GM19452 (cell line): ENCODE results near the gene TSPAN18.
A peak's percentile ranks its signal among the peaks of the same experiment; 100 is the strongest.

Source experiments
- ATAC-seq: cut with Tn5 transposase; IDR thresholded peaks from one replicate; pipeline ENCODE4 v1.9.1; 2021; ENCODE audit not compliant: unreplicated experiment

The TSPAN18 gene

DNA sequence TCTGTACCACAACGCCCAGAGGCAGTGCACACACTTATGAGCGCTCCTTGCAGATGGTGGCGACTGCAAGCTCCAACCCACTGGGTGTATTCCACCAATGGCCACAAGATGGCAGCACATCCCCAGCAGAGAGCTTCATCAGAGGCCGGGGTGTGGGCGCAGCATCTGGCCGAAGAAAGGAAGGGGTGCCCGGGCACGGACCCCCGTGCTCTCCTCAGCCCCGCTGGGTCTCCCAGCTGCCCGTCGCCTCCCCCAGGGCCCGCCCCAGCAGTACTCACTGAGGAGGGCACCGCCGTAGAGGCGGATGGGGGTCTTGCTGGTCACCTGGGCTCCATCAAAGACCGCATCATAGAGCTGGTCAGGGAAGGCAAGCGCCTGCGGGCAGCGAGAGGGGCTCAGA is 209.8 kb downstream of the TSPAN18 start:
- no peak for ATAC-seq

DNA sequence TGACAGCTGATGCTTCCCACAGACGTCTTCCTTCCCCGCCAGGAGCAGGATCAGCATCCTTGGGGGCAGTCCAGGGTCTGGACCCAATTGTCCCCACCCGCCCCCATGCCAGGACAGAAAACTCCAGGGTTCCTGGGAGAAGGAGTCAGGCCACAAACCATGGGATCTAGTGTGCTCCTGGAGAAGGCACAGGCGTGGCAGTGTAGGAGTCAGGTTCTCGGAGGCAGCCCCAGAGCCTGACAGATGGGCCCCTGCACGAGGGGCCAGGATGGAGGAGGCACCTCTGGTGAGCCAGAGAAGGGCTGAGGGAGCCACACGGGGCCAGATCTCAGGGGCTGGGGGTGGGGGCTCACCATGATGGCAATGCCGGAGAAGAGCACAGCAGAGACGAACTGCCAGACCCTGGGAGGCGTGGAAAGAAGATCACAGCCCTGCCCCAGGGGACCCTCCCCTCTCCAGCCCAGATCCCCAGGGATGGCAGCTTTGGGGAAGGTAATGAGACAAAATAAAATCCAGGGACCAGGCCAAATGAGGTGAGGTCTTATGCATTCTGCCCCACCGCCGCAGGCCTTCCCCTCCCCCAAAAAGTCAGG is 210.3 kb downstream of the TSPAN18 start:
- no peak for ATAC-seq

DNA sequence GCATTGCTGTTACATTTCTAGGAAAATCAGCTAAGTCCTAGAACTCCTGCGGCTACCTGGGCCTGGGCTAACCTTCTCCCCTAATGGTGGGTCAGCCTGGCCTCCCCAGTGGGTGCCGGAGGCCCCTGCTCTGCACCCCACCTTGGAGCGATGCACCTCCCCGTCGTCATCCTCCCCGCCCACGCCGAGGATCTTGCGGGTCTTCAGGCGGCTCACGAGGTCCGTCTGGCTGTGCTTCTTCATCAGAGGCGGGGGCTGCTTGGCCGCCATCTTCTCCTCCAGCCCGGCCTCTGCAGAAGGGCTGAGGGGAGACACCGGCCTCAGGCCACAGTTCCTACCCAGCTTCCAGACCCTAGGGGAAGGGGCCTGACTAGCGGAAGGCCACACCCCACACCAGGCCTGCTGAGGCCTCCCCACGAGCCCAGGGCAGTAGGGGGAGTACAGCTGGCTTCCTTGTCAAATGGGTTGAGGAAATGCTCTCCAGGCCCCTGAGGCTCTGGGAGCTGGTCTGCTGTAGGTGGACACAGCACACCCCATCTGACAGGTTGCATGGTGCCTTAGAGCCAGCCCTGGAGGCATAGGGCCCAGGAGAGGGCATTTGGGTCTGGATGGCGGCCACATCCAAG is 211.4 kb downstream of the TSPAN18 start:
- no peak for ATAC-seq

DNA sequence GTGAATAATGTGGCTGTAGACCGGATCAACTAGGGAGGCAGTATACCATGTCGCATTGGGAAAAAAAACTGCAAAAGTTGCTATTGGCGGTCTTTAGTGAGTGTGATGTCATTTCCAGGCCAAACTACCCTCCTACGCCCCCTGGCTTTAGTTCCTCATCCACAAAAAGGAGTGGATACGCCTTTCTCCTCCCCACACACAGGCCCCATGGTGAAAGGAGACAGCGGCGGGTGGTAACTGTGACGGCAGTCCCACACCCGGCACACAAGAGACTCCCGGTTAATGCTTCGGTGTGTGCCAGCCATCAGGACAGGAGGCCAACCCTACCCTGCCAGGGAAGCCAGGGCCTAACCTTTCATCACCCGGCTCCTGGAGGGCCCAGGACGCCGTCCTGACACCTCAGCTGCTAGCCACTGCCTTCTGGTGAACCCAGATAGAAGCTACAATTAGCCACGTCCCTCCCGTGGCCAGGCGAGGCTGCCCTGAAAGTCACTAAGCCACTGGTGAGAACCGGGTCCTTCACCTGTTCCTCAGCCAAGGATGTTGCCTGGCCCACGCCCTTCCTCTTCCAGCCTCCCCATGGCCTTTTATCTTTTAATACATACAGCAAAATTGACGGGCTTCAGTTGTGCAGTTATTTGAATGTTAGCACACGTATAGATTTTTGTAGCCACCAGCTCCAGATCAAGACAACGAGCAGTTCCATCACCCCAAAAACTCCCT is 213.1 kb downstream of the TSPAN18 start:
- no peak for ATAC-seq

DNA sequence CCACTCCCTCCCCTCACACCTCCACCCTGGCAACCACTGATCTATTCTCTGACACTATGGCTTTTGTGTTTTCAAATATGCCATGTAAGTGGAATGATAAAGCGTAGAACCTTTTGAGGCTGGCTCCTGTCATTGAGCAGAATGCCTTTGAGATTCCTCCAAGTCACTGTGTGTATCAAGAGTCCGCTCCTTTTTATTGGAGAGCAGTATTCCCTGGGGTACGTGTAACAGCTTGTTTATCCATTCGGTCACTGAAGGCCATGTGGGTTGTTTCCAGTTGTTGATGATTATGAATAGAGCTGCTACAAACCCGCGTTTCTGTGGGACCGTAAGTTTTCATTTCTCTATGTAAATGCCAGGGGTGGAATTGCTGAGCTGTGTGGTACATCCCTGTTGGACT is 213.6 kb downstream of the TSPAN18 start:
- no peak for ATAC-seq

DNA sequence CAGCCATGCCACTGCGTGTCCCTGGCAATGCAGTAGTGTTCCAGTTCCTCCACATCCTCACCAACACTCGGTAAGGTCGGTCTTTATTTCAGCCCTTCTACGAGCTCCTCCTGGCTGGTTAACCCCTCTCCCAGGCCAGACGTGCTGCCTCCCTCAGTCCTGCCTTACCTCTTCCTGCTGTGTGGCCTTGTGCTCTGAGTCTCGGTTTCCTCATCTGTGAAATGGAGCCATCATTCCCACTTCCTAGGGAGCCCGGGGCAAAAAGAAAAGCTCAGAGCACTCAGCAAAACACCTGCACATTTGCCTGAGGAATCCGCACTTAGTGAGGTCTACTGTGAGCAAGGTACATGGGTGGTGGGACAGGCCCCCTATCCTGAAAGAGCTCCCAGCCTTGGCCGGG is 214.1 kb downstream of the TSPAN18 start:
- no peak for ATAC-seq

DNA sequence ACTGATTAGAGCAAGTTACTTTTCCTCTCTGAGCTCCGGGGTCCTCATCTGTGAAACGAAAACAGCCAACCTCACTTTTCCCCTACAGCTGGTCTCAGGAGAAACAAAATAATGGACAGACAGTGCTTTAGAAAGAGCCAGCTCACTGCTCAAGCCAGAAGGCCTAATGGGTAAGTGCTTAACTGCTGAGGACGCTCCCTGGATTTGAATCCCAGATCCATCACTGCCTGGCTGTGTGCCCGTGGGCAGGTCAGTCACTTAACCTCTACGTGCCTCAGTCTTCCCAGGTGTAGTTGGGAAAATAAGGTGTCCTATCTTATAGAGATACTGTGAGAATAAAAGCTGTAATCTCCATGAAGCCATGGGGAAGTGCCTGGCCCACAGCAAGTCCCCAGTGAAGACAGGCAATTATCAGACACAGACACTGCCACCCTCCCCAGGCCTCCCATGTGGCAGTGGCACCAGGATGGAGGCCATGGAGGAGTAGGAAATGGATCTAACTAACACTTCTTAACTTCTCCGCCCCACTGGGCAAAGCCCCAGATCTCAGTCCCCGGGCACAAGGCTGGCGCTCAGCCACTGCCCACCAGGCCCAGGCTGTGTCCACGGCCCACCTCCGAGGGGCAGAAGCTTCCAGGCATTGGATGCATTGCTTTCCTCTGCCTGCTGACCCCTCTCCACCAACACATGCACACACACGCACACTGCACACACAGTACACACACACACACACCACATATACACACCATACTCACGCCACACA is 214.7 kb downstream of the TSPAN18 start:
- ATAC-seq, result no peak

DNA sequence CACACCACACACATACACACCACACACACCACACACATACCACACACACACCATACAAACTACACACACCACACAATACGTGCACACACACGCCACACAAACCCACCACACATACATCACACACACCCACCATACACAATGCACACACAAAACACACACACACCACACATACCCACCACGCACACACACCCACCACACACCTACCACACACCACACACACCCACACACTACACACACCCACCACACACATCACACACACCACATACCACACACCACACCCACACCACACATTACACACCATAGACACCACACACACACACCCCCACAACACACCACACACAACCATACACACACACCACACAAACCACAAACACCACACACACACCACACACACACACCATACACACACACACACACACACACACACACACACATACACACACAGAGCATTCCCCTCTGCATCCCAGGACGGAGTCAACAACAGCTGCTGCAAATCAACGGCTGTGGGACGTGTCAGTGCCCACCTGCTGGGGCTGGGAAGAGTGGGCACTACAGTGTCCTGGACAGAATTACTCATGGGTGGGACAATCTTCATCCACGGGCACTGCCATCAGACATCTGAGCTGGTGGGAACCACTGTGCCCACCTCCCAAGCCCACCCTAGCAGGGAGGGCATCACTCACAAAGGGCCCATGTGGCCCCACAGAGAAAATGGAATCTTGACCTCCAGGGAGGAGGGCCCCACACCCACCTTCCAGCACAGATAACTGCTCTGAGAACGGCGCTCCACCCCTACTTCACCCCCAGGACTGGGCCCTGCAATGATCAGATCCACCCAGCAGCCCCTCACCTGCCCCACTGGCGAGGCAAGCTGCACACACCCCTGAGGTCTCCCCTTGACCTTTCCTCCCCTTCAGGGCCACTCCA is 215.5 kb downstream of the TSPAN18 start:
- no peak for ATAC-seq

DNA sequence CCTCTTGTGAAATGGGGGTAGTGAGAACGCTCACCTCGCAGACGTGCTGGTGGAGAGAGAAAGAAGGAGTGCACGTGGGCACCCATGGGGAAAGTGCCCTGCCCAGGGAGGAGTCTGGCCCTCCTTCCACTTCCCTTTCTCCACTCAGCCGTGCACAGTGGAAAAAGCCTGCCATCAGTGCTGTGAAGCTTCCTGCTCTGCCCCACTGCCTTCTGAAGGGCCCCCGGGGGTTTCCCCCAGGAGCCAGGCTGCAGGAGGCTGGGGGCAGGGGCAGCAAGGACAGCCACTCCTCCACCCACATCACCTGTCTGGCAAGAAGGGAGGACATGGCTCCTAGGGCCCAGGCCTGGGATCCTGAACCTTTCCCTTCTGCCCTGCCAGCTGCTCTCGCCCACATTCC is 216.4 kb downstream of the TSPAN18 start:
- peak; percentile 69 for ATAC-seq

DNA sequence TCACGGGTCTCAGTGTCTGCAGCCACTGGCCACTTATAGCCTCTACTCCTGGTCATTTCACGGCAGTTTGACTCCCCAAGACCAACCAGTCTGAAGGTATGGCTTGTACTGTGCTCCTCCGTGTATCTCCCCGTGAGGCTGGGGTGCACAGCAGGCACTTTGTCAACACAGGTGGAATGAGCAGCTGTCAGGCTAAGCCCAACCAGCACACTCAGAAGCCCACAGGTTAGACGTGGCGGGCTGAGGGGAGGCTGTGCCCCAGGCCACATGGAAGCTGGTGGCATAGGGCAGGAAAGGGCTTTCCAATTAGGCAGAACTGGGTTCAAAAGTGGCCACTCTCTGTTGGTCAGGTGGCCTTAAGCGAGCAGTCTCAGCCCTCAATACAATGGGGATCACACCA is 216.9 kb downstream of the TSPAN18 start:
- ATAC-seq, result no peak

DNA sequence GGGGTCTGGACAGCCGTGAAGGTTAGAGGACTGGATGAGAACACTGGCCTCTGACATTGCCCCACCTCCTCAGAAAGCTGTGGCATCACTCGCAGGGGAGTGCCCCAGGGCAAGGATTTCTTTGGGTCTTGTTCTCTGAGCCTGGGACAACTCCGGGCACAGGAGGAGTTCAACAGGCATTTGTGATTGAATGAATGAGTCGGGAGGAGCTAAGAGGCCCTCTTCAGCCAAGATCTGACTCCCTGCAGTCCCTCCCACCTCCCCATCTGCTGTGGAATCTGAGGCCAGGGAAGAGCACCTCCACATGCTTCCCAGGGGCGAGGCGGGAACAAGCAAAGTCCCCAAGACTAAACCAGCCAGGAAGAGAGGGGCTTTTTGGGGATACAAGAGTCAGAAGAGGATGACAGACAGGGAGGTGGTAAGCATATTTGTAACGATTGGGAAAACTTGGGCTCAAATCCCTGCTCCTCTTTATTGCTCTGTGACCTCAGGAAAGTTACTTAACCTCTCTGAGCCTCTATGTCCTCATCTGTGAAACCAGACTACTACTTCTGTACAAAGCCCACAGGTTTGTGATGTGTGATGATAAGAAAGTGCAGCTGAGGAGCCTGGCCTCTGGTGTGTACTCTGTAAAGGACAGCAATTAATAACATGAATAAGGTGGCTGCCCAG is 217.6 kb downstream of the TSPAN18 start:
- ATAC-seq, result no peak

DNA sequence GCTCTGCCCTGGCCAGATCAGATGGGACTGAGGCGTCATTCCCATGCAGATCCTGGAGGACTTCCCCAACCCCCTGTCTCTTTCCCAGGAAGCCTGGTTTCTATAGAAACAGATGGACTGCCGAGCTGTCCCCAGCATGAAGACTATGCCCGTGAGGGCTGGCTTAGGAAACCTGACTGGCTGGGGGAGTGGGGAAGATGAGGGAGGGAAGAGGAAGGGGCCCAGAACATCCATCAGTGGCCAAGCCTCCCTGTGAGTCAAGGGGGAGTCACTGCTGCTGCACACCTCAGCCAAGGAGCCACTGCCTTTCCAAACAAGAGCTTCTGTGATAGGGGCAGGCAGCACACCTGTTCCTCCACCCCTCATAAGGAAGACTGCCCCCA is 218.1 kb downstream of the TSPAN18 start:
- ATAC-seq, result no peak

DNA sequence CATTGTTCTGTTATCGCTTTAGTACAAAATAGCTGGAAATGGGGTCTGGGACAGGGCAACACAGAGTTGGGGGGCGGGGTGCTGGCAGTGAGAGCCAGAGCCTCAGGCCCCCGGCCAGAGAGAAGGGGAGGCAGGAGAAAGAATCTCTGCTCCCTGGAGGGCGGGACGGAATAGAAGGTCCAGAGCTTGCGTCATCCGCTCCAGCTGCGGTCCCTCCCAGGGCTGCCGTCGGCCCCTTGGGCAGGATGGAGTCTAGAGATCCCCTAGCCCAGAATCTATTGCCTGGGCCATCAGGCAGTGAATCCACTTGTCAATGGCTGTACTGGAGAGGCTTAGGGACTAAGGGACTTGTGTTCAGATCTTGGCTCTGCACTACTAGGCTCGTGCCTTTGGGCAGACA is 218.9 kb downstream of the TSPAN18 start:
- ATAC-seq, result no peak

DNA sequence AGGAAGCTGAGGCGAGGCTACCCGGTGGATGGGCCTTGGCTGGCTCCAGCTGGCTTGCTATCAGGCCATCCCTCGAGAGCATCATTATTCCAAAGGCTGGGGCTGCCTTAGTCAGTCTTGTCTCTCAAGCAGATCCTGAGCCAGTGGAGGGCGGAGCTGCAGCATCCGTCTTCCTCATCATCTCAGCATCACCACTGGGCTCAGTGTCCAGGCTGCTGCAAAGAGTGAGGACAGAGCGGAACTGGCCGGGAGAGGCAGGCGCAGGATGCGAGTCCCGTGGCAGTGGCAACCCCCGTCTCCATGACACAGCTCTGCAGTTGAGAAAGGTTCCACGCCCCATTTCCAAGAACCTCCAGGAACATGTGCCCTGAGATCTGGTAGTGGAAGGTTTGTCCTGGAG is 219.5 kb downstream of the TSPAN18 start:
- no peak for ATAC-seq

DNA sequence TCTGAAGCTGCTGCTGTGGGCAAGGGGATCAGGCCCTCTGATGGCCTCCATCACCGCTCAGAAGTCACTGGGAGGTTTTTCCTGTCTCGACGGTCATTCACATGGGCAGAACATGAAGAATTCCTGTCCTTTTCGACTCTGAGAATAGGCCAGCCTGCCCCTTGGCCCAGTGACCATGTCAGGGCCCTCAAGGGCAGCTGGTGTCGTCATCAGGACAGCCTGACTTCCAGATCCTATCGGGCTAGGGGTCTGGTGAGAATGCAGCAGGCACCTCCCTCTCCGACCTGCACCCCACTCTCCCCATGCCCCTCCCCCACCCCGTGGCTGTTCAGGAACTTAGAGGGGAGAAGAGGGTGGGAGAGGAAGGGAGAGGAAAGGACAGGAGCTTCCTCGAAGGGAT is 220.4 kb downstream of the TSPAN18 start:
- no peak for ATAC-seq

DNA sequence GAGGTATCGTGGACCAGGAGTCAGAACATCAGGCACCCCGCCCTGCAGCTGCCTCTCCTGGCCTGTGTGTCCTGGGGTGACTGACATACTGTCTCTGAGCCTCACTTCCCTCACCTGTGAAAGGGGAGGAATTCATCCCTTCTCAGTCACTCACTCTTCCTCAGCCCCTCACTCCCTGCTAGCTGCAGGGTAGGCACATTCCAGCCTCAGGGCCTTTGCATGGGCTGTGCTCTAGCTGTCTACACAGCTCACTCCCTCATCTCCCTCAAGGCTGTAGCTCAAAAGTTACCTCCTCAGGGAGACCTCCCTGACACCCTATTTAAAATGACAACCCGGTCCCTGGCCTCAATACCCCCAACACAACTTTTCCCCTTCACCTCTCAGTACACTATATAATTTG is 221.4 kb downstream of the TSPAN18 start:
- no peak for ATAC-seq

DNA sequence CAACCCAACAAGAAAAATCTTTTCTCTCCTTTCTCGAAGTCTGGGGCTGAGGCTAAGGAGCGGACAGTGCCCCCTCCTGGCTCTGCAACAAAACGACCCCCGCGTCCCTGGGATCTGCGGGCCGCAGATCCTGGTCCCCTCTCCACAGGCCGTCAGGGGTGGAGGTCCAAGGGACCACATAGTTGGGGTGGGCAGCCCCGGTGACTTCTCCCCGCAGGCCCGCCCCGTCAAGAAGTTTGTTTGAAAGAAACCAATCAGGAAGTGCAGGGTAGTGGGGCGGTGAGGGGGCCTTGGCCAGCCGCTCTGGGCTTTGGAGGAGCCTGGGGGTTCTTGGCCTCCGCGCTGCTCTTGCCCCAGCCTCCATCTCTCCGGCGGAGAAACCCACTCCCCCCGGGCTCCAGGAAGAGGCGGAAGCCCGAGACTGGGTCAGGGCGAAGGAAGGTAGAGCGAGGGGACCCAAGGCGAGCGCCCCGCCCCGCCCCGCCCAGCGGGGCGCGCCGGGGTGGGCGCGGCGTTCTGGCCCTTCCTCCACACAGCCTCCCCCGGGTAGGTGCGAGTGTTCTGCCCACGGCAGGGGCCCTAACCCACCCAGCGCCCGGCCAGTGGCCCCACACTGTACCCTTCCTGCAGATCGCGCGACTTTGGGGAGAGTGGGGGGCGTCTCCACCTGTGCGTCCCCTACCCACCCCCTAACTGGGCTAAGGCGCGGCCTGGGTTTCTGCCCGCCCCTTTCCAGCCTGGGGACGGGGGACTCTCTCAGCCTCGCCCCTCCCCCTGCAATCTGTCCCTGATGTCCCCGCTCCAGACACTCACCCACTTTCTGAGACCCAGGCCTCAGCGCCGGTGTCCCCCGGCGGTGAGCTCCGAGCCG is 222.6 kb downstream of the TSPAN18 start:
- ATAC-seq, result no peak

DNA sequence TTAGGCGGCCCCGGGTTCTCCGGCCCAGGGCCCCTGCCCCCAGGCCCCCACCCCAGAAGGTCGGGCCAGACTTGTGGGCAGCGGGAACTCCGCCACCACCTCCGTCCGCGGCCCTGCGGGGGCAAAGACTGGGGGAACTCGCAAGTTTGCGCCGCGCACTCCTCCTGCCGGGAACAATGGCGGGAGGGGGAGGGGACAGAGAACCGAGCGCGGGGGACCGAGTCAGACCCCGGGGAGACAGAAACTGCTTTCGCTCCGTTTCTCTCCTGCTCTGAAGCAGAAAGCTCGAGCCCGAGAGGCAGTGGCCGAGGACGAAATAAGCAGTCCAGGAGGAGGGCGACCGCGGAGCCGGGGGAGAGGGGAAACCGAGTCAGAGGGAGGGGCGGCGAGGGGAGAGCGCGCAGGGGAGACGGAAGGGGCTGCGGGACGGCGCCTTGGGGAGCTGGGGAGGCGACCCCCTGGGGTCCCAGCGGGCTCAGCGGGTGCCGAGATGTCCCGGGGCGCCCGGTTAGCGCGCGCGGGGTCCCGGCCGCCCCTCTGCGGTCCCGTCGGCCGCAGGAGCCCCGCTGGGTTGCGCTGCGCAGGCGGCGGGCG is 223.4 kb downstream of the TSPAN18 start:
- ATAC-seq, result no peak
